SK-N-SH (cell line): ENCODE measurements around the gene CTBP1. TPM values are rescaled to one million over a fixed set of nuclear protein-coding genes. Genes with fewer than 3 reads are reported as not detected.

ENCODE experiments used
- CTCF ChIA-PET: fragments of 300-600, 350-600 bp; formaldehyde crosslinking; extraction: SDS; loops from one replicate; lab custom pipeline; 2021; lab: Yijun Ruan, JAX
- POLR2A ChIA-PET: fragments of 350-600 bp; sonication (Branson Sonifier 250); formaldehyde crosslinking; extraction: SDS; loops from one replicate; lab custom pipeline; 2020; ENCODE audit warnings: antibody characterized with exemption, inconsistent platforms; lab: Yijun Ruan, JAX
- DNase-seq: peaks from one replicate; pipeline ENCODE4 v3.0.0; 2012
- H2AFZ ChIP-seq: fragments of 200-600 bp; sonication (generic); 2 replicates; pipeline ENCODE4 v1.8.1; 2016; ENCODE audit warnings: antibody characterized with exemption, mild to moderate bottlenecking, low read depth
- H3F3A ChIP-seq: fragments of 200-600 bp; sonication (generic); replicated peaks from 2 replicates; pipeline ENCODE3; 2016; ENCODE audit warnings: antibody characterized with exemption, mild to moderate bottlenecking; ENCODE audit not compliant: insufficient read depth
- H3K27ac ChIP-seq, 2 experiments: fragments of 200-500 bp in 1 of 2; fragments of 200-600 bp in 1 of 2; sonication (Bioruptor generic) in 1 of 2; sonication (generic), shearing (Covaris generic) in 1 of 2; 2 replicates each; pipeline versions ENCODE4 v1.5.1 to v1.6.1; 2014 to 2016; ENCODE audit warnings: low read depth in 2 of 2, inconsistent platforms in 1 of 2, low read length in 1 of 2, mild to moderate bottlenecking in 1 of 2, mixed read lengths in 1 of 2
- H3K27me3 ChIP-seq: fragments of 200-600 bp; sonication (generic), shearing (Covaris generic); 2 replicates; pipeline ENCODE4 v1.6.1; 2016; ENCODE audit warnings: mixed run types; ENCODE audit not compliant: insufficient read depth
- H3K36me3 ChIP-seq, 2 experiments: fragments of 200-500 bp in 1 of 2; fragments of 200-600 bp in 1 of 2; sonication (Bioruptor generic) in 1 of 2; sonication (generic) in 1 of 2; replicated peaks in 1 of 2; 2 replicates each; pipeline versions ENCODE3 to v1.5.1; 2014 to 2016; ENCODE audit warnings: low read length in 1 of 2, mild to moderate bottlenecking in 1 of 2; ENCODE audit not compliant: insufficient read depth in 2 of 2, control insufficient read depth in 1 of 2
- H3K4me1 ChIP-seq, 2 experiments: fragments of 200-500 bp in 1 of 2; fragments of 200-600 bp in 1 of 2; sonication (Bioruptor generic) in 1 of 2; sonication (generic), shearing (Covaris generic) in 1 of 2; 2 replicates each; pipeline versions ENCODE4 v1.5.1 to v1.6.1; 2014 to 2016; ENCODE audit warnings: low read depth in 1 of 2, low read length in 1 of 2, mixed run types in 1 of 2; ENCODE audit not compliant: insufficient read depth in 2 of 2, control insufficient read depth in 1 of 2
- H3K4me2 ChIP-seq: fragments of 200-600 bp; sonication (generic), shearing (Covaris generic); 2 replicates; pipeline ENCODE4 v1.6.1; 2017; ENCODE audit warnings: mixed run types
- H3K4me3 ChIP-seq, 2 experiments: fragments of 200-500 bp in 1 of 2; fragments of 200-600 bp in 1 of 2; sonication (Bioruptor generic) in 1 of 2; sonication (generic), shearing (Covaris generic) in 1 of 2; 2 replicates each; pipeline versions ENCODE4 v1.5.1 to v1.8.1; 2014 to 2016; ENCODE audit warnings: low read depth in 2 of 2, inconsistent platforms in 1 of 2, low read length in 1 of 2, mild to moderate bottlenecking in 1 of 2, mixed read lengths in 1 of 2, moderate library complexity in 1 of 2
- H3K79me2 ChIP-seq: fragments of 200-600 bp; sonication (generic); 2 replicates; pipeline ENCODE4 v1.8.1; 2017; ENCODE audit warnings: mild to moderate bottlenecking; ENCODE audit not compliant: insufficient read depth
- H3K9ac ChIP-seq: fragments of 200-600 bp; sonication (generic); 2 replicates; pipeline ENCODE4 v1.6.1; 2017; ENCODE audit warnings: mixed run types
- H3K9me2 ChIP-seq: fragments of 200-600 bp; sonication (generic); 2 replicates; pipeline ENCODE4 v1.6.1; 2017; ENCODE audit warnings: mixed run types
- H3K9me3 ChIP-seq: fragments of 200-600 bp; sonication (generic); 2 replicates; pipeline ENCODE4 v1.6.1; 2017; ENCODE audit warnings: mixed run types, mild to moderate bottlenecking, moderate library complexity
- H4K20me1 ChIP-seq: fragments of 200-600 bp; sonication (generic); 2 replicates; pipeline ENCODE4 v1.6.1; 2017; ENCODE audit warnings: mild to moderate bottlenecking, mixed run types; ENCODE audit not compliant: insufficient read depth
- ELF1 ChIP-seq: IDR thresholded peaks from 2 replicates; pipeline ENCODE4 v1.4.0; 2012
- EP300 ChIP-seq, 2 experiments: IDR thresholded peaks; 2 replicates each; pipeline versions ENCODE4 v1.4.0 to v1.6.1; 2012; ENCODE audit warnings: borderline replicate concordance in 1 of 2, low read depth in 1 of 2, low read length in 1 of 2
- EZH2phosphoT487 ChIP-seq: fragments of 200-600 bp; sonication (generic); IDR thresholded peaks from 2 replicates; pipeline ENCODE4 v1.6.1; 2017; ENCODE audit warnings: low read depth, mixed run types, mild to moderate bottlenecking, antibody characterized with exemption, moderate library complexity, borderline replicate concordance
- FOXM1 ChIP-seq: IDR thresholded peaks from 2 replicates; pipeline ENCODE4 v1.4.0; 2012; ENCODE audit warnings: low read depth, mild to moderate bottlenecking
- JUND ChIP-seq: IDR thresholded peaks from 2 replicates; pipeline ENCODE4 v1.4.0; 2012
- MEF2A ChIP-seq: IDR thresholded peaks from 2 replicates; pipeline ENCODE4 v1.4.0; 2012; ENCODE audit warnings: low read depth, borderline replicate concordance
- NFIC ChIP-seq: IDR thresholded peaks from 2 replicates; pipeline ENCODE4 v1.4.0; 2012; ENCODE audit warnings: borderline replicate concordance
- POLR2AphosphoS5 ChIP-seq: IDR thresholded peaks from 2 replicates; pipeline ENCODE4 v1.6.1; 2012; ENCODE audit warnings: low read depth, low read length
- RFX5 ChIP-seq: IDR thresholded peaks from 2 replicates; pipeline ENCODE4 v1.6.1; 2012; ENCODE audit warnings: mild to moderate bottlenecking, improper control_type of control experiment, low read length
- SMC3 ChIP-seq: IDR thresholded peaks from 2 replicates; pipeline ENCODE4 v1.6.1; 2012; ENCODE audit warnings: low read depth, low read length, improper control_type of control experiment
- TAF1 ChIP-seq: IDR thresholded peaks from 2 replicates; pipeline ENCODE4 v1.6.1; 2012; ENCODE audit warnings: low read depth, mild to moderate bottlenecking, low read length, moderate library complexity, borderline replicate concordance
- TCF12 ChIP-seq: IDR thresholded peaks from 2 replicates; pipeline ENCODE4 v1.4.0; 2012
- YY1 ChIP-seq: IDR thresholded peaks from 2 replicates; pipeline ENCODE4 v1.4.0; 2012; ENCODE audit warnings: low read depth, mild to moderate bottlenecking
- ZBTB33 ChIP-seq: IDR thresholded peaks from 2 replicates; pipeline ENCODE4 v1.4.0; 2012; ENCODE audit warnings: low read depth, borderline replicate concordance
- WGBS: methylation state at CpG from one replicate; pipeline ENCODE4 v1.1.6; 2017; ENCODE audit warnings: low lambda C conversion rate; 5-methylcytosine and 5-hydroxymethylcytosine counted together
- polyA plus RNA-seq, 3 experiments: library from polyadenylated mRNA; depleted of rRNA; stranded (reverse); fragments of >200 nt; gene quantifications; 2 replicates each; pipeline ENCODE4 v1.2.3, GENCODE V29; 2012
- TF ChIP-seq, protein P1 (sequence below): fragments of 200-600 bp; sonication (generic); IDR thresholded peaks from 2 replicates; pipeline ENCODE4 v1.6.1; 2017; ENCODE audit warnings: antibody characterized with exemption, mild to moderate bottlenecking, moderate library complexity
- TF ChIP-seq, protein P2 (sequence below): IDR thresholded peaks from 2 replicates; pipeline ENCODE4 v1.4.0; 2012; ENCODE audit warnings: low read depth, borderline replicate concordance
- TF ChIP-seq, protein P3 (sequence below): IDR thresholded peaks from 2 replicates; pipeline ENCODE4 v1.6.1; 2012; ENCODE audit warnings: mild to moderate bottlenecking, low read depth, low read length, moderate library complexity

The CTBP1 gene
- polyA plus RNA-seq, 1 of the 3 experiments (the other 2 are of a cell fraction), result 183 TPM

DNA sequence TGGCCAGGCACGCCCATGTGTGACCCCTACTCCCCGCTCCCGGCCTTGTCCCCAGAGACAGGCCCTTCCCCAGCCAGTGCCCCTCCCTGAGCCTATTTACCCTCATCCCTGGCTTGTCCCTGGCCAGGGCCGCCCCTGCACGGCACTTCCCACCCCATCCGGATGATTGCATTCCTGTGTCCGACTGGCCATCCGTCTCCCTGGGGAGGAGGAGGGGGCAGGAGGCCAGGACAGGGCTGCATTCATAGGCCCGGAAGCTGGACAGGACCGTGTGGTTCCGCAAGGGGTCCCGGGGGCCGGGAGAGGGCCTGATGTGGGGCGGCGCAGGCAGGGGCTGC, 22.8 kb downstream of the CTBP1 start:
- Histone ChIP-seq H3K4me2 (no peak overlapping the region), H3K4me3 (no peak overlapping the region), H3K27me3 (no peaks in the 10 kb centered on the region), H3K4me1 (no peaks in the 10 kb centered on the region), H3K9me2 (no peaks in the 10 kb centered on the region), H3K9me3 (no peaks in the 10 kb centered on the region), H3K9ac (no peak overlapping the region), H3K27ac (no peak overlapping the region), H4K20me1 (peaks cover 2% of the 10 kb centered on the region; the same call in 1 of the 2 replicates), H3F3A (no peaks in the 10 kb centered on the region), H3K36me3 (peaks cover 14 to 74% of the 10 kb centered on the region in 2 experiments), H3K79me2 (0 out of 2 replicates have a peak, but pooled peaks cover 8% of the 10 kb centered on the region), H2AFZ (no peak overlapping the region)
- TF ChIP-seq JUND (no peak), RFX5 (no peak), EP300 (IDR thresholded peaks at IDR 0.05; ENCODE audit: borderline replicate concordance in 1 of 2, low read depth in 1 of 2, low read length in 1 of 2) (no peak), EZH2phosphoT487 (no peak), YY1 (no peak), ZBTB33 (no peak), NFIC (no peak), SMC3 (no peak), ELF1 (no peak), TAF1 (no peak)
- TF ChIP-seq, protein P1, sequence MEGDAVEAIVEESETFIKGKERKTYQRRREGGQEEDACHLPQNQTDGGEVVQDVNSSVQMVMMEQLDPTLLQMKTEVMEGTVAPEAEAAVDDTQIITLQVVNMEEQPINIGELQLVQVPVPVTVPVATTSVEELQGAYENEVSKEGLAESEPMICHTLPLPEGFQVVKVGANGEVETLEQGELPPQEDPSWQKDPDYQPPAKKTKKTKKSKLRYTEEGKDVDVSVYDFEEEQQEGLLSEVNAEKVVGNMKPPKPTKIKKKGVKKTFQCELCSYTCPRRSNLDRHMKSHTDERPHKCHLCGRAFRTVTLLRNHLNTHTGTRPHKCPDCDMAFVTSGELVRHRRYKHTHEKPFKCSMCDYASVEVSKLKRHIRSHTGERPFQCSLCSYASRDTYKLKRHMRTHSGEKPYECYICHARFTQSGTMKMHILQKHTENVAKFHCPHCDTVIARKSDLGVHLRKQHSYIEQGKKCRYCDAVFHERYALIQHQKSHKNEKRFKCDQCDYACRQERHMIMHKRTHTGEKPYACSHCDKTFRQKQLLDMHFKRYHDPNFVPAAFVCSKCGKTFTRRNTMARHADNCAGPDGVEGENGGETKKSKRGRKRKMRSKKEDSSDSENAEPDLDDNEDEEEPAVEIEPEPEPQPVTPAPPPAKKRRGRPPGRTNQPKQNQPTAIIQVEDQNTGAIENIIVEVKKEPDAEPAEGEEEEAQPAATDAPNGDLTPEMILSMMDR, result no peak
- POLR2A ChIA-PET, result no interaction called here
- CTCF ChIA-PET, result no interaction called here
- 98% methylated on average over 15 of the region's 15 CpGs for WGBS
- DNase-seq, result no peak

DNA sequence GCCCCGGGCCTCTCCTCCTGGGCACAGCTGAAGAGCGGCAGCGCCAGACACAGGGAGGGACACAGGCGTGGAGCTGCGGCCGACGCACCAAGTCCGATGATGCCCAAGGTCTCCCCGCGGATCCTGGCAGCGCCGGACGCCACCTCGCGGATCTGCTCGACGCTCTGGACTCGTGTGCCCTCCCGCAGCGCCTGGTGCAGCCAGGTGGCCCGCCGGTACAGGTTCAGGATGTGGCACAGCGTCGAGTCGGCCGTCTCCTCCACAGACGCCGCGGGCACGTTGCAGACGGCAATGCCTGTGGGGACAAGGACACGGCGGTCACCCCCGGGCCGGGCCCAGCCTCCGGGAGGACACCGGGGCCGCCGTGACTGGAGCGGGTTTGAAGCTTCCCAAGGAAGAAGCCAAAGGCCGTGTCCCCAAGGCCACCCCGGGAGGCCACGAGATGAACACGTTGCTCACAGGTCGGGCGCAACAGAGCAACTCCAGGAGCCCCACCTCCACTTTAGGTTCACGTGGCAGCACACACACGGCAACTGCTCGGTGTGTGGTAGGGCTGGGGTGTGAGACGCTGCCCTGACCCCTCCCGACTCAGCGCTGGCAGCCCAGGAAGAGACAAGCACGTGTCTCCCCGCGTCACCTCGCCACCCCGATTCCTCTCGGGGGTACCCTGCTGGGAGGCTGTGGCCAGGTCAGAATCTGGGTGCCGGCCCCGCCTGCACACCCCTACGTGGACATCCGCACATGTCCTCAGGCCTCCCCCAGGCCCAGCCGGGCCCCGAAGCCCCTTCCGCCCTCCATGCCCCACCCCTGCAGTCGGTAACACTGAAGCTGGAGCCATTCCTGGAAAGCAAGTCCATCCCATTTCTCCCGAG, 23.4 kb downstream of the CTBP1 start:
- TF ChIP-seq JUND, result no peak
- TF ChIP-seq MEF2A, result no peak
- TF ChIP-seq, protein P2, sequence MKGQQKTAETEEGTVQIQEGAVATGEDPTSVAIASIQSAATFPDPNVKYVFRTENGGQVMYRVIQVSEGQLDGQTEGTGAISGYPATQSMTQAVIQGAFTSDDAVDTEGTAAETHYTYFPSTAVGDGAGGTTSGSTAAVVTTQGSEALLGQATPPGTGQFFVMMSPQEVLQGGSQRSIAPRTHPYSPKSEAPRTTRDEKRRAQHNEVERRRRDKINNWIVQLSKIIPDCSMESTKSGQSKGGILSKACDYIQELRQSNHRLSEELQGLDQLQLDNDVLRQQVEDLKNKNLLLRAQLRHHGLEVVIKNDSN, result no peak
- no peak for TF ChIP-seq POLR2AphosphoS5
- TF ChIP-seq FOXM1, result no peak
- TF ChIP-seq NFIC, result no peak
- TF ChIP-seq, protein P3, sequence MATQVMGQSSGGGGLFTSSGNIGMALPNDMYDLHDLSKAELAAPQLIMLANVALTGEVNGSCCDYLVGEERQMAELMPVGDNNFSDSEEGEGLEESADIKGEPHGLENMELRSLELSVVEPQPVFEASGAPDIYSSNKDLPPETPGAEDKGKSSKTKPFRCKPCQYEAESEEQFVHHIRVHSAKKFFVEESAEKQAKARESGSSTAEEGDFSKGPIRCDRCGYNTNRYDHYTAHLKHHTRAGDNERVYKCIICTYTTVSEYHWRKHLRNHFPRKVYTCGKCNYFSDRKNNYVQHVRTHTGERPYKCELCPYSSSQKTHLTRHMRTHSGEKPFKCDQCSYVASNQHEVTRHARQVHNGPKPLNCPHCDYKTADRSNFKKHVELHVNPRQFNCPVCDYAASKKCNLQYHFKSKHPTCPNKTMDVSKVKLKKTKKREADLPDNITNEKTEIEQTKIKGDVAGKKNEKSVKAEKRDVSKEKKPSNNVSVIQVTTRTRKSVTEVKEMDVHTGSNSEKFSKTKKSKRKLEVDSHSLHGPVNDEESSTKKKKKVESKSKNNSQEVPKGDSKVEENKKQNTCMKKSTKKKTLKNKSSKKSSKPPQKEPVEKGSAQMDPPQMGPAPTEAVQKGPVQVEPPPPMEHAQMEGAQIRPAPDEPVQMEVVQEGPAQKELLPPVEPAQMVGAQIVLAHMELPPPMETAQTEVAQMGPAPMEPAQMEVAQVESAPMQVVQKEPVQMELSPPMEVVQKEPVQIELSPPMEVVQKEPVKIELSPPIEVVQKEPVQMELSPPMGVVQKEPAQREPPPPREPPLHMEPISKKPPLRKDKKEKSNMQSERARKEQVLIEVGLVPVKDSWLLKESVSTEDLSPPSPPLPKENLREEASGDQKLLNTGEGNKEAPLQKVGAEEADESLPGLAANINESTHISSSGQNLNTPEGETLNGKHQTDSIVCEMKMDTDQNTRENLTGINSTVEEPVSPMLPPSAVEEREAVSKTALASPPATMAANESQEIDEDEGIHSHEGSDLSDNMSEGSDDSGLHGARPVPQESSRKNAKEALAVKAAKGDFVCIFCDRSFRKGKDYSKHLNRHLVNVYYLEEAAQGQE, result no peak
- TF ChIP-seq TCF12, result no peak
- no peak overlapping the region for H2AFZ ChIP-seq
- no peaks in the 10 kb centered on the region for H3K9me3 ChIP-seq
- H3K9me2 ChIP-seq, result no peaks in the 10 kb centered on the region
- peaks cover 2% of the 10 kb centered on the region; the same call in 1 of the 2 replicates for H4K20me1 ChIP-seq
- DNase-seq, result no peak
- H3K79me2 ChIP-seq, result 0 out of 2 replicates have a peak, but pooled peaks cover 3% of the 10 kb centered on the region
- H3K4me1 ChIP-seq, result no peaks in the 10 kb centered on the region
- H3K4me2 ChIP-seq, result no peak overlapping the region
- peaks cover 19 to 74% of the 10 kb centered on the region in 2 experiments for H3K36me3 ChIP-seq
- H3F3A ChIP-seq, result no peaks in the 10 kb centered on the region
- H3K27me3 ChIP-seq, result no peaks in the 10 kb centered on the region
- no peak overlapping the region for H3K4me3 ChIP-seq
- 98% methylated on average over 16 of the region's 67 CpGs for WGBS
- H3K9ac ChIP-seq, result no peak overlapping the region
- no peak overlapping the region for H3K27ac ChIP-seq
- CTCF ChIA-PET, result no interaction called here
- POLR2A ChIA-PET, result no interaction called here
